HG03097 (cell line): ENCODE results near the gene SSBP4.

Experiments used
- ATAC-seq: cut with Tn5 transposase; IDR thresholded peaks from one replicate; pipeline ENCODE4 v1.9.1; 2021; ENCODE audit not compliant: unreplicated experiment, low FRiP score

Gene SSBP4

DNA sequence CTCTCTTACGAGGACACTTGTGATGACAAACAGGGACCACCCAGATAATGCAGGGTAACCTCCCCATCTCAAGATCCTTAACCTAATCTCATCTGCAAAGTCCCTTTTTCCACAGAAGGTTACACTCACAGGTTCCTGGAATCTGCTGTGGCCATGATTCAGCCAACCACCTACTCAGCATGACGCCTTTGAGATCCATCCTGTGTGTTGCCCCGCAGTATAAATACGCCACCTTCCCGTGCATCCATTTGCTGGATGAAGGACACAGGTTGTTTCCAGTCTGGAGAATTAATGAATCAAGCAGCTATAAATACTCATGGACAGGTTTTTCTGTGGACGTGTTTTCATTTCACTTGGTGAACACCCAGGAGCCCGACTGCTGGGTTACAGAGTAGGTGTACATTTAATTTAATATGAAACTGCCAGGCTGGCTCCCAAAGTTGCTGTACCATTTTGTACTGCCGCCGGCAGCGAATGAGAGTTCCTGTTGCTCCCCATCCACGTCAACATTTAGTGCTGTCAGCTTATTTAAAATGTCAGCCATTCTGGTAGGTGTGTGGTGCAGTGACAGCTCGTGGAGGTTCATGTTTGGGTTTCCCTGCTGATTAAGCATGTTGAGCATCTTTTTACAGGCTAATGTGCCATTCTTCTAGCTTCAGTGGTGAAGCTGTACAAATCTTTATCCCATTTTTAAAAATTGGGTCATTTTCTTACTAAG is 62.5 kb downstream of the SSBP4 start:
- no peak for ATAC-seq

DNA sequence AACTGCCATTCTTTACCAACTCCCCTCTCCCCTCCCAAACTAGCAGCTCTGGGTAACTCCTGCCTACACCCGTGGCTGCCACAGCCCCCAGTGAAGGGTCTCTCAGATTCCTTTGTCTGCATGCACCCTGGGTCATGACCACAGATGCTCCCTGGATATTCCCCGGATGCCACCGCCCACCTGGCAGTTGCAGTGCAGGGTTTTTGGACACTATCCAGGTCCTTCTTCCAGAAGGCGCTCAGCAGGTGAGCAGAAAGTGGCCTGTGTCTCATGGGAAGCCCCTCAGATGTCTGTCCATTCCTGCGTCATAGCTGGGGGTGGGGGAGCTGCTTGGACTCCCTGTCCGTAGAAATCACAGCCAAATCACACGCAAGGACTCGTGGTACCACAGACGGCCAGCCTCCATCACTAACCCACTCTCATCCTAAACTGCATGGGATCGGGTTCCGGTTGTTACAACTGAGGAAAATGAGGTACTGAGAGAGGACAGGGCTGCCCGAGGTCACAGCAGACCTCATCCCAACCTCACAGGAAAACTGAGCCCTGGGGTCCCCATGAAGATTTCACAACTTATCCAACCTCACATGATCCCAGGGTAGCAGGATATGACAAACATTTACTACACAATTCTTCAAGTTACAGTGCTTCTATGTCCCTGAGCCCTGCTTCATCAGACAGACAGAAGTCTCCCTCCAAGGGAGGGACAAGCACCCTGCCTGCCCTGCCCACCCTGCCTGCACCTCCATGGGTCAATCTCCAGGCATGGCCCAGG is 64.1 kb downstream of the SSBP4 start:
- no peak for ATAC-seq
